Keratinocyte (primary cell): ENCODE results near the gene UBE4B. TPM values are rescaled to one million over a fixed set of nuclear protein-coding genes. Genes with fewer than 3 reads are reported as not detected.

Experiments used
- DNase-seq: peaks from one replicate; pipeline ENCODE4 v3.0.0-alpha.2; 2011; ENCODE audit warnings: low read depth, missing footprints, low spot score
- FAIRE-seq: peaks from 2 replicates; lab custom pipeline; 2011; peaks lifted over from hg19 to GRCh38; lab: Jason Lieb, UNC
- H2AFZ ChIP-seq: 2 replicates; pipeline ENCODE4 v1.6.0; 2012; ENCODE audit warnings: low read length, control low read depth, inconsistent platforms; ENCODE audit not compliant: control insufficient read depth
- H3K27ac ChIP-seq: 2 replicates; pipeline ENCODE4 v1.5.1; 2011; ENCODE audit warnings: low read length; ENCODE audit not compliant: control insufficient read depth, insufficient read depth
- H3K27me3 ChIP-seq: 3 replicates; pipeline ENCODE4 v1.6.0; 2011; ENCODE audit warnings: low read length; ENCODE audit not compliant: control insufficient read depth, insufficient read depth; ENCODE audit errors: extremely low read depth
- H3K36me3 ChIP-seq, 2 experiments: 2 replicates in 1 of 2; 3 replicates in 1 of 2; pipeline ENCODE4 v1.5.1; 2011; ENCODE audit warnings: low read length in 2 of 2, mild to moderate bottlenecking in 1 of 2; ENCODE audit not compliant: control insufficient read depth in 2 of 2, insufficient read depth in 2 of 2; ENCODE audit errors: extremely low read depth in 1 of 2
- H3K4me1 ChIP-seq: 3 replicates; pipeline ENCODE4 v1.5.1; 2011; ENCODE audit warnings: low read length; ENCODE audit not compliant: control insufficient read depth, insufficient read depth; ENCODE audit errors: extremely low read depth
- H3K4me2 ChIP-seq: 3 replicates; pipeline ENCODE4 v1.6.0; 2011; ENCODE audit warnings: low read depth, low read length; ENCODE audit not compliant: control insufficient read depth, insufficient read depth; ENCODE audit errors: extremely low read depth
- H3K4me3 ChIP-seq, 3 experiments: fragments of 200-600 bp in 1 of 3; sonication (generic) in 1 of 3; 2 replicates in 2 of 3; 3 replicates in 1 of 3; pipeline ENCODE4 v1.5.1; 2011 to 2016; ENCODE audit warnings: low read length in 3 of 3, mild to moderate bottlenecking in 3 of 3, control low read depth in 2 of 3, inconsistent platforms in 1 of 3, low read depth in 1 of 3, mixed read lengths in 1 of 3, mixed run types in 1 of 3, moderate library complexity in 1 of 3; ENCODE audit not compliant: control insufficient read depth in 2 of 3, insufficient read depth in 2 of 3; ENCODE audit errors: extremely low read depth in 1 of 3
- H3K79me2 ChIP-seq: 2 replicates; pipeline ENCODE4 v1.6.0; 2012; ENCODE audit warnings: low read length; ENCODE audit not compliant: control insufficient read depth, insufficient read depth
- H3K9ac ChIP-seq: 3 replicates; pipeline ENCODE4 v1.6.0; 2011; ENCODE audit warnings: low read length; ENCODE audit not compliant: control insufficient read depth, insufficient read depth; ENCODE audit errors: extremely low read depth
- H3K9me1 ChIP-seq: 3 replicates; pipeline ENCODE4 v1.6.0; 2011; ENCODE audit warnings: low read length; ENCODE audit not compliant: control insufficient read depth, insufficient read depth; ENCODE audit errors: extremely low read depth
- H3K9me3 ChIP-seq: 2 replicates; pipeline ENCODE4 v1.5.1; 2012; ENCODE audit warnings: low read depth, low read length; ENCODE audit not compliant: control insufficient read depth
- H4K20me1 ChIP-seq: 3 replicates; pipeline ENCODE4 v1.6.0; 2011; ENCODE audit warnings: low read length; ENCODE audit not compliant: control insufficient read depth, insufficient read depth; ENCODE audit errors: extremely low read depth
- EZH2 ChIP-seq: IDR thresholded peaks from one replicate; pipeline ENCODE4 v1.6.1; 2012; ENCODE audit warnings: inconsistent platforms, mild to moderate bottlenecking, low read length, moderate library complexity
- dilution Hi-C: fragments of 300-500 bp; cut with MboI; formaldehyde crosslinking; loops from one replicate; pipeline ENCODE4 v1.7.0; 2020; ENCODE audit warnings: low sequenced_read_pairs; ENCODE audit not compliant: extremely low pct_ligation_motif_present
- polyA plus RNA-seq, 5 experiments: library from polyadenylated mRNA; depleted of rRNA in 3 of 5; stranded (reverse) in 3 of 5; stranded (forward) in 1 of 5; unstranded in 1 of 5; fragments of >200 nt; gene quantifications; 1 replicate in 1 of 5; 2 replicates in 3 of 5; 3 replicates in 1 of 5; pipeline versions ENCODE4 v1.2.1 to v1.2.3, GENCODE V29; 2011 to 2012; ENCODE audit warnings: missing spikeins in 2 of 5, low read depth in 1 of 5, low replicate concordance in 1 of 5
- TF ChIP-seq, protein P1 (sequence below), 3 experiments: IDR thresholded peaks in 1 of 3; conservative IDR thresholded peaks in 1 of 3; optimal IDR thresholded peaks in 1 of 3; 2 replicates in 2 of 3; 3 replicates in 1 of 3; pipeline versions ENCODE3 to v1.5.1; 2011; ENCODE audit warnings: low read length in 3 of 3, mild to moderate bottlenecking in 3 of 3, moderate library complexity in 2 of 3, control low read depth in 1 of 3, inconsistent platforms in 1 of 3; ENCODE audit not compliant: insufficient read depth in 2 of 3; ENCODE audit errors: extremely low read depth in 1 of 3

UBE4B gene
- polyA plus RNA-seq, 1 donor (not counting 4 experiments of a cell fraction or from before 2014, with no cell fraction given), result 14.3 TPM

DNA sequence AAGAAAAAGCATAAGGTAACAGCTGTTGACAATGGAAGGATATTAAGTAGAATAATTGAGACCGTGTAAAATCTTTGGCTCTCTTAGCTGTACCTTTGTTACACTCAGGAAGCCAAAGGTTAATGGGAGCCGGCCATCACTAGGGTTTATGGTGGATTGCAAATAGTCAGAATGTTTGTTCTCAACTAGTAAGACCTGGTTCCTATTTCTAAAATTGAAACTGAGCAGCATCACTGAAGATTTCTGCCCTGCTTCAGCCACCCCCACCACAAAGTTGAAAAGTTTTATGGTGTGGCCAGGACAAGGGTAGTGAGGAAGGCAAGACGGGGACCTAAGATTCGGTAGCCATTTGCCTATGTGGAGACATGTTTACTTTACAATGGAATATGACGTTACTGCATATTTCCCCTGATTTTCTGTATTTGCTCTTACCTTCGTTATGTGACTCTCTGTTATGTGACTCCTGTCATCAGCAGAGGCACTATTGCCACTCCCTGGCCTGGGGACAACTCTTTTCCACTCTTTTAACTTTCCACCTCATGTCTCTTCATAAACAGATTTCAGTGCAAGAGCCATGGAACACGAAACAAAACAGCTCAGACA lies 136.3 kb downstream of the UBE4B start:
- no peak overlapping the region for H2AFZ ChIP-seq
- no peak overlapping the region for H3K9ac ChIP-seq
- H3K4me1 ChIP-seq, result no peaks in the 10 kb centered on the region
- no peaks in the 10 kb centered on the region for H4K20me1 ChIP-seq
- no peak for TF ChIP-seq EZH2
- TF ChIP-seq, protein P1, sequence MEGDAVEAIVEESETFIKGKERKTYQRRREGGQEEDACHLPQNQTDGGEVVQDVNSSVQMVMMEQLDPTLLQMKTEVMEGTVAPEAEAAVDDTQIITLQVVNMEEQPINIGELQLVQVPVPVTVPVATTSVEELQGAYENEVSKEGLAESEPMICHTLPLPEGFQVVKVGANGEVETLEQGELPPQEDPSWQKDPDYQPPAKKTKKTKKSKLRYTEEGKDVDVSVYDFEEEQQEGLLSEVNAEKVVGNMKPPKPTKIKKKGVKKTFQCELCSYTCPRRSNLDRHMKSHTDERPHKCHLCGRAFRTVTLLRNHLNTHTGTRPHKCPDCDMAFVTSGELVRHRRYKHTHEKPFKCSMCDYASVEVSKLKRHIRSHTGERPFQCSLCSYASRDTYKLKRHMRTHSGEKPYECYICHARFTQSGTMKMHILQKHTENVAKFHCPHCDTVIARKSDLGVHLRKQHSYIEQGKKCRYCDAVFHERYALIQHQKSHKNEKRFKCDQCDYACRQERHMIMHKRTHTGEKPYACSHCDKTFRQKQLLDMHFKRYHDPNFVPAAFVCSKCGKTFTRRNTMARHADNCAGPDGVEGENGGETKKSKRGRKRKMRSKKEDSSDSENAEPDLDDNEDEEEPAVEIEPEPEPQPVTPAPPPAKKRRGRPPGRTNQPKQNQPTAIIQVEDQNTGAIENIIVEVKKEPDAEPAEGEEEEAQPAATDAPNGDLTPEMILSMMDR (optimal IDR thresholded peaks at IDR 0.05 in 1 of 3, IDR thresholded peaks at IDR 0.05 in 1 of 3, conservative IDR thresholded peaks at IDR 0.05 in 1 of 3; ENCODE audit: extremely low read depth in 1 of 3, insufficient read depth in 2 of 3, low read length in 3 of 3), result no peak
- H3K36me3 ChIP-seq, result peaks cover 21 to 27% of the 10 kb centered on the region in 2 experiments
- no peaks in the 10 kb centered on the region for H3K9me3 ChIP-seq
- no peak overlapping the region for H3K4me2 ChIP-seq
- dilution Hi-C loops, result no loop called here
- H3K27ac ChIP-seq, result no peak overlapping the region
- no peaks in the 10 kb centered on the region for H3K27me3 ChIP-seq
- no peaks in the 10 kb centered on the region for H3K79me2 ChIP-seq
- DNase-seq (no peak), FAIRE-seq (no peak)
- H3K4me3 ChIP-seq, result no peak overlapping the region
- H3K9me1 ChIP-seq, result no peaks in the 10 kb centered on the region

DNA sequence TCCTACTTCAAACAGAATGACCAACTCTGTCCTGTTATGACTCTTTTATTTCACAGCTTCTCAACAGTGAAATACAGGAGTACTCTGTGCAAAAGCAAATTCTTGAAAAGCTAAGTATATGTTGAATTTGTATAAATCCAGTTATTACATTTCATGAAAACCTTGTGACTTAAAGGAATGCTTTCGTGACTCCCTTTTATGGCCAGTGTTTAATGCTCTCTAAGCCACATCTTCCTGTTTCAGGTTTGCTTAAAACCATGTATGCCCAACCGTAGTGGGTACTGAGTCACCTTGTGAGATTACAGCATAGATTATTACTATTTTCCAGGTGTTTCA lies 137.4 kb downstream of the UBE4B start:
- FAIRE-seq (no peak), DNase-seq (no peak)
- Histone ChIP-seq H3K36me3 (peaks cover 17 to 25% of the 10 kb centered on the region in 2 experiments), H3K9me1 (no peaks in the 10 kb centered on the region), H3K4me2 (no peak overlapping the region), H3K27me3 (no peaks in the 10 kb centered on the region), H3K9me3 (no peaks in the 10 kb centered on the region), H3K9ac (no peak overlapping the region), H3K79me2 (no peaks in the 10 kb centered on the region), H3K27ac (no peak overlapping the region), H3K4me3 (no peak overlapping the region), H3K4me1 (no peaks in the 10 kb centered on the region), H2AFZ (no peak overlapping the region), H4K20me1 (no peaks in the 10 kb centered on the region)
- TF ChIP-seq EZH2, result no peak
- TF ChIP-seq, protein P1 (optimal IDR thresholded peaks at IDR 0.05 in 1 of 3, IDR thresholded peaks at IDR 0.05 in 1 of 3, conservative IDR thresholded peaks at IDR 0.05 in 1 of 3; ENCODE audit: extremely low read depth in 1 of 3, insufficient read depth in 2 of 3, low read length in 3 of 3), result no peak
- dilution Hi-C loops, result no loop called here
